ENCODE measurements around the gene AMD1.

GRCh38 chr6:110935171-110935570 is 60.6 kb downstream of the AMD1 start:
- TF ChIP-seq CTCF (conservative IDR thresholded peaks at IDR 0.05 in 1 of 2, IDR thresholded peaks at IDR 0.05 in 1 of 2; ENCODE audit: extremely low read depth in 1 of 2, insufficient read depth in 1 of 2, low read depth in 1 of 2, low read length in 2 of 2) (no peak), EZH2 (IDR thresholded peaks at IDR 0.05; ENCODE audit: borderline replicate concordance, low read length) (no peak)

Measured in mammary epithelial cell (primary cell).